Lower leg skin (tissue), 3 donors: ENCODE measurements around the gene SLC6A5.

ENCODE experiments used
- POLR2A ChIP-seq, 2 donors: fragments of 450-650 bp; IDR thresholded peaks; one replicate each; pipeline ENCODE4 v1.6.1; 2016 to 2017; ENCODE audit warnings: antibody characterized with exemption in 2 of 2, mild to moderate bottlenecking in 1 of 2, moderate library complexity in 1 of 2
- TF ChIP-seq, protein P1 (sequence below), 3 donors: fragments of 450-650 bp; IDR thresholded peaks; one replicate each; pipeline ENCODE4 v1.5.1; 2016; ENCODE audit warnings: antibody characterized with exemption in 3 of 3, mild to moderate bottlenecking in 3 of 3, moderate library complexity in 2 of 3

DNA sequence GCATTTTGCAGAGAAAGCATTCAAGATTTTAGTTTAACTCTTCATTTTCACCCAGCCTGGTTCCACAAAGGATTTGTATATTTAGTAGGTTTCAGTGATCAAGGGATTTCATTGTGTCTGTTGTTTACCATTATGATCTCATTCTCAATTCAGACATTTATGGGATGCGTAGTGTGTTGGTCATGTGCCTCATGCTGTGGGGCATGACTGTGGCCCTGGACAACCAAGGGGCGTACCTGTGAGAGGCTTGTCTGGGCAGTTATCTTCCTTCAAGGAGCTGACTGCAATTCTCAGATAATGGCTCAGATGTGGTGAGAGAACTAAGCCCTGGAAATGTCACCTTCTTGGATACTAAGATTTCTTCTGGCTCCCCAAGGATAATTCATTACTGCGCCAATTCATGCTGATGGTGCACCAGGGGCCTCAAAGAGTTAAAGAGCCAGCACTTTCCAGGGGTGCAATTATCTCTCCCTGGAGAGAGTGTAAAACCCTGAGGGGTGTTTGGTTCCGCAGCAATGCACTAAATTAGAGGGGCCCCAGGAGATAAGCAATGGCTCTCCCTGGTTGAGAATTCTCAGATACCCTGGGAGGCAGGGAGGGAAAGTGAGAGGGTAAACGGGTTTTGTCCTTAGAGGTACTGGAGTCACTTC lies 32.2 kb downstream of the SLC6A5 start:
- TF ChIP-seq, protein P1, sequence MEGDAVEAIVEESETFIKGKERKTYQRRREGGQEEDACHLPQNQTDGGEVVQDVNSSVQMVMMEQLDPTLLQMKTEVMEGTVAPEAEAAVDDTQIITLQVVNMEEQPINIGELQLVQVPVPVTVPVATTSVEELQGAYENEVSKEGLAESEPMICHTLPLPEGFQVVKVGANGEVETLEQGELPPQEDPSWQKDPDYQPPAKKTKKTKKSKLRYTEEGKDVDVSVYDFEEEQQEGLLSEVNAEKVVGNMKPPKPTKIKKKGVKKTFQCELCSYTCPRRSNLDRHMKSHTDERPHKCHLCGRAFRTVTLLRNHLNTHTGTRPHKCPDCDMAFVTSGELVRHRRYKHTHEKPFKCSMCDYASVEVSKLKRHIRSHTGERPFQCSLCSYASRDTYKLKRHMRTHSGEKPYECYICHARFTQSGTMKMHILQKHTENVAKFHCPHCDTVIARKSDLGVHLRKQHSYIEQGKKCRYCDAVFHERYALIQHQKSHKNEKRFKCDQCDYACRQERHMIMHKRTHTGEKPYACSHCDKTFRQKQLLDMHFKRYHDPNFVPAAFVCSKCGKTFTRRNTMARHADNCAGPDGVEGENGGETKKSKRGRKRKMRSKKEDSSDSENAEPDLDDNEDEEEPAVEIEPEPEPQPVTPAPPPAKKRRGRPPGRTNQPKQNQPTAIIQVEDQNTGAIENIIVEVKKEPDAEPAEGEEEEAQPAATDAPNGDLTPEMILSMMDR (IDR thresholded peaks at IDR 0.05): no peak
- no peak for TF ChIP-seq POLR2A (IDR thresholded peaks at IDR 0.05)
